Sigmoid colon (tissue), 7 donors: ENCODE measurements around the gene FBLN2. TPM values are rescaled to one million over a fixed set of nuclear protein-coding genes. Genes with fewer than 3 reads are reported as not detected.

Experiments
- DNase-seq: peaks from one replicate; pipeline ENCODE4 v3.0.0-alpha.2; 2019
- H3K27ac ChIP-seq, 4 donors: fragments of 200-600 bp; sonication (generic); one replicate each; pipeline ENCODE4 v1.5.1; 2016 to 2019; ENCODE audit warnings: mild to moderate bottlenecking in 1 of 4
- H3K27me3 ChIP-seq, 3 donors: fragments of 200-600 bp; sonication (generic); one replicate each; pipeline ENCODE4 v1.5.1; 2019; ENCODE audit warnings: mild to moderate bottlenecking in 1 of 3
- H3K36me3 ChIP-seq, 4 donors: fragments of 200-600 bp; sonication (generic); one replicate each; pipeline ENCODE4 v1.5.1; 2016 to 2019
- H3K4me1 ChIP-seq, 4 donors: fragments of 200-600 bp; sonication (generic); one replicate each; pipeline ENCODE4 v1.5.1; 2017 to 2019
- H3K4me3 ChIP-seq, 4 donors: fragments of 200-600 bp; sonication (generic); one replicate each; pipeline ENCODE4 v1.5.1; 2017 to 2019; ENCODE audit warnings: mild to moderate bottlenecking in 2 of 4, moderate library complexity in 1 of 4
- H3K9me3 ChIP-seq, 4 donors: fragments of 200-600 bp in 3 of 4; sonication (generic) in 3 of 4; one replicate each; pipeline versions ENCODE4 v1.5.1 to v1.6.1; 2013 to 2019
- CTCF ChIP-seq, 4 experiments: fragments of 450-650 bp in 3 of 4; fragments of 200-600 bp in 1 of 4; IDR thresholded peaks; one replicate each; pipeline ENCODE4 v1.5.1; 2016 to 2019; ENCODE audit warnings: antibody characterized with exemption in 4 of 4, mild to moderate bottlenecking in 3 of 4, moderate library complexity in 2 of 4
- EP300 ChIP-seq, 4 donors: sonication (generic); formaldehyde crosslinking; IDR thresholded peaks; one replicate each; pipeline ENCODE4 v1.6.1; 2017; ENCODE audit warnings: antibody characterized with exemption in 4 of 4
- POLR2A ChIP-seq, 2 donors: fragments of 450-650 bp; IDR thresholded peaks; one replicate each; pipeline ENCODE4 v1.6.1; 2016; ENCODE audit warnings: antibody characterized with exemption in 2 of 2, mild to moderate bottlenecking in 2 of 2, moderate library complexity in 2 of 2
- POLR2AphosphoS5 ChIP-seq, 4 donors: sonication (generic); formaldehyde crosslinking; IDR thresholded peaks; one replicate each; pipeline ENCODE4 v1.6.1; 2017; ENCODE audit warnings: antibody characterized with exemption in 4 of 4
- WGBS, 2 donors: extraction: QIAGEN DNeasy Blood & Tissue Kit; methylation state at CpG; one replicate each; pipeline ENCODE4 v1.1.7; 2013; 5-methylcytosine and 5-hydroxymethylcytosine counted together
- intact Hi-C: fragments of 100-400 bp; cut with DNase I; formaldehyde crosslinking; loops from one replicate; pipeline ENCODE4 v1.15.1; 2023
- polyA plus RNA-seq, 3 donors: library from polyadenylated mRNA; stranded (reverse); fragments of 200-250 nt; gene quantifications; one replicate each; pipeline ENCODE4 v1.2.3, GENCODE V29; 2013
- total RNA-seq, 4 donors: library from RNA; depleted of rRNA; stranded (reverse); fragments of >200 nt; gene quantifications; one replicate each; pipeline ENCODE4 v1.1.0, GENCODE V29; 2016
- donor health status: healthy with polysubstance abuse.
- donor health status: Bipolar disorder and iron deficiency.
- donor health status: healthy.

The FBLN2 gene
- total and polyA plus RNA-seq, 7 donors: 1.2 to 134 (median 18.7) TPM

- H3K4me3 ChIP-seq: no peak overlapping the region
- peak overlapping the region in 3 of 4 donors; percentile 6 to 44 (median 31) for H3K27ac ChIP-seq
- no peak for DNase-seq
- no peaks in the 10 kb centered on the region for H3K9me3 ChIP-seq
- H3K36me3 ChIP-seq: no peaks in the 10 kb centered on the region
- TF ChIP-seq POLR2AphosphoS5 (IDR thresholded peaks at IDR 0.05) (no peak), POLR2A (IDR thresholded peaks at IDR 0.05) (no peak), CTCF (IDR thresholded peaks at IDR 0.05) (no peak), EP300 (IDR thresholded peaks at IDR 0.05) (no peak)
- peaks cover 0 to 3% (median 2%) of the 10 kb centered on the region in 4 donors for H3K4me1 ChIP-seq
- 65 to 72% methylated on average over 20 of the region's 20 CpGs for WGBS, 2 donors
- intact Hi-C loops: no loop called here
- no peaks in the 10 kb centered on the region for H3K27me3 ChIP-seq
These were observed 35.6 kb upstream of the FBLN2 start for GRCh38 chr3:13513051-13513912.

- DNase-seq: no peak
- Histone ChIP-seq H3K27ac (peak overlapping the region in 2 of 4 donors; percentile 31 to 44), H3K27me3 (no peaks in the 10 kb centered on the region), H3K9me3 (no peaks in the 10 kb centered on the region), H3K36me3 (no peaks in the 10 kb centered on the region), H3K4me1 (peaks cover 0 to 3% (median 0%) of the 10 kb centered on the region in 4 donors), H3K4me3 (no peak overlapping the region)
- intact Hi-C loops: no loop called here
- TF ChIP-seq EP300 (IDR thresholded peaks at IDR 0.05) (no peak), POLR2A (IDR thresholded peaks at IDR 0.05) (no peak), POLR2AphosphoS5 (IDR thresholded peaks at IDR 0.05) (no peak), CTCF (IDR thresholded peaks at IDR 0.05) (no peak)
- 49 to 79% methylated on average over 10 of the region's 10 CpGs for WGBS, 2 donors
These were observed 34.9 kb upstream of the FBLN2 start for GRCh38 chr3:13513913-13514517.

GRCh38 chr3:13514639-13515435, 34.1 kb upstream of the FBLN2 start:
- intact Hi-C loops: no loop called here
- H3K9me3 ChIP-seq: no peaks in the 10 kb centered on the region

More at GRCh38 chr3:13514639-13515435, 34.1 kb upstream of the FBLN2 start:
- TF ChIP-seq POLR2AphosphoS5 (IDR thresholded peaks at IDR 0.05) (no peak), POLR2A (IDR thresholded peaks at IDR 0.05) (no peak), CTCF (IDR thresholded peaks at IDR 0.05) (no peak), EP300 (IDR thresholded peaks at IDR 0.05) (no peak)
- Histone ChIP-seq H3K4me3 (no peak overlapping the region), H3K36me3 (no peaks in the 10 kb centered on the region), H3K27me3 (no peaks in the 10 kb centered on the region), H3K27ac (peak overlapping the region in 1 of 4 donors; percentile 44), H3K4me1 (peaks cover 0 to 3% (median 0%) of the 10 kb centered on the region in 4 donors)
- 87% methylated on average over 6 of the region's 6 CpGs for WGBS, 2 donors
- DNase-seq: no peak
